Transverse colon (tissue), 4 donors: Measurements from ENCODE around the gene TMTC1.

ENCODE experiments used
- EP300 ChIP-seq: sonication (generic); formaldehyde crosslinking; IDR thresholded peaks from one replicate; pipeline ENCODE4 v1.6.1; 2017; ENCODE audit warnings: antibody characterized with exemption, low read depth
- POLR2AphosphoS5 ChIP-seq, 3 donors: sonication (generic); formaldehyde crosslinking; IDR thresholded peaks; one replicate each; pipeline ENCODE4 v1.6.1; 2016; ENCODE audit warnings: antibody characterized with exemption in 3 of 3
- TF ChIP-seq, protein P1 (sequence below), 5 experiments: fragments of 200-600 bp in 3 of 5; fragments of 450-650 bp in 2 of 5; sonication (generic) in 3 of 5; IDR thresholded peaks; 1 replicate in 2 of 5; 2 replicates in 3 of 5; pipeline ENCODE4 v1.5.1; 2016 to 2017; ENCODE audit warnings: antibody characterized with exemption in 5 of 5, inconsistent platforms in 3 of 5, mild to moderate bottlenecking in 2 of 5, moderate library complexity in 1 of 5

- TF ChIP-seq EP300 (no peak), POLR2AphosphoS5 (IDR thresholded peaks at IDR 0.05) (no peak)
- TF ChIP-seq, protein P1, sequence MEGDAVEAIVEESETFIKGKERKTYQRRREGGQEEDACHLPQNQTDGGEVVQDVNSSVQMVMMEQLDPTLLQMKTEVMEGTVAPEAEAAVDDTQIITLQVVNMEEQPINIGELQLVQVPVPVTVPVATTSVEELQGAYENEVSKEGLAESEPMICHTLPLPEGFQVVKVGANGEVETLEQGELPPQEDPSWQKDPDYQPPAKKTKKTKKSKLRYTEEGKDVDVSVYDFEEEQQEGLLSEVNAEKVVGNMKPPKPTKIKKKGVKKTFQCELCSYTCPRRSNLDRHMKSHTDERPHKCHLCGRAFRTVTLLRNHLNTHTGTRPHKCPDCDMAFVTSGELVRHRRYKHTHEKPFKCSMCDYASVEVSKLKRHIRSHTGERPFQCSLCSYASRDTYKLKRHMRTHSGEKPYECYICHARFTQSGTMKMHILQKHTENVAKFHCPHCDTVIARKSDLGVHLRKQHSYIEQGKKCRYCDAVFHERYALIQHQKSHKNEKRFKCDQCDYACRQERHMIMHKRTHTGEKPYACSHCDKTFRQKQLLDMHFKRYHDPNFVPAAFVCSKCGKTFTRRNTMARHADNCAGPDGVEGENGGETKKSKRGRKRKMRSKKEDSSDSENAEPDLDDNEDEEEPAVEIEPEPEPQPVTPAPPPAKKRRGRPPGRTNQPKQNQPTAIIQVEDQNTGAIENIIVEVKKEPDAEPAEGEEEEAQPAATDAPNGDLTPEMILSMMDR (IDR thresholded peaks at IDR 0.05), result no peak
Observed at GRCh38 chr12:29593001-29593400, 190.7 kb downstream of the TMTC1 start.
